HepG2 (cell line): ENCODE data around the gene SGCE. TPM values are rescaled to one million over a fixed set of nuclear protein-coding genes. Genes with fewer than 3 reads are reported as not detected.

Experiments used
- ATF7 ChIP-seq, 2 experiments: fragments of 450-650 bp in 1 of 2; sonication (generic) in 1 of 2; formaldehyde crosslinking in 1 of 2; IDR thresholded peaks; 2 replicates each; pipeline versions ENCODE4 v1.4.0 to v1.6.1; 2016 to 2020; ENCODE audit warnings: antibody characterized with exemption in 1 of 2, mild to moderate bottlenecking in 1 of 2, missing genetic modification reagents in 1 of 2
- CBFB ChIP-seq: sonication (generic); formaldehyde crosslinking; IDR thresholded peaks from 2 replicates; pipeline ENCODE4 v1.4.0; 2020; ENCODE audit warnings: missing genetic modification reagents
- CHD4 ChIP-seq: fragments of 200-600 bp; sonication (generic); IDR thresholded peaks from 2 replicates; pipeline ENCODE4 v1.7.0; 2017; ENCODE audit warnings: mild to moderate bottlenecking, low read length, borderline replicate concordance
- GATA4 ChIP-seq: sonication (generic); IDR thresholded peaks from 2 replicates; pipeline ENCODE4 v1.6.1; 2016; ENCODE audit warnings: antibody characterized with exemption, low read depth, borderline replicate concordance
- IKZF5 ChIP-seq: IDR thresholded peaks from 2 replicates; pipeline ENCODE4 v1.6.1; 2018; ENCODE audit warnings: missing genetic modification reagents, mild to moderate bottlenecking, missing compliant biosample characterization
- JDP2 ChIP-seq: sonication (generic); formaldehyde crosslinking; IDR thresholded peaks from 2 replicates; pipeline ENCODE4 v1.8.1; 2022; ENCODE audit warnings: missing genetic modification reagents, borderline replicate concordance
- KDM6A ChIP-seq: IDR thresholded peaks from 2 replicates; pipeline ENCODE4 v1.6.1; 2016; ENCODE audit warnings: low read depth
- NCOA2 ChIP-seq: sonication (generic); formaldehyde crosslinking; IDR thresholded peaks from 2 replicates; pipeline ENCODE4 v1.8.0; 2022; ENCODE audit warnings: inconsistent platforms
- NCOR1 ChIP-seq: fragments of 200-600 bp; sonication (generic); IDR thresholded peaks from 2 replicates; pipeline ENCODE4 v1.7.0; 2017; ENCODE audit warnings: antibody characterized with exemption, low read length, borderline replicate concordance
- NR3C1 ChIP-seq: sonication (generic); formaldehyde crosslinking; IDR thresholded peaks from 2 replicates; pipeline ENCODE4 v1.4.0; 2020; ENCODE audit warnings: missing genetic modification reagents
- TBP ChIP-seq: sonication (generic); formaldehyde crosslinking; IDR thresholded peaks from 2 replicates; pipeline ENCODE4 v1.5.0; 2020; ENCODE audit warnings: missing genetic modification reagents
- ZFP41 ChIP-seq: sonication (generic); formaldehyde crosslinking; IDR thresholded peaks from 2 replicates; pipeline ENCODE4 v1.4.0; 2020; ENCODE audit warnings: mild to moderate bottlenecking, missing genetic modification reagents, borderline replicate concordance
- ZFP91 ChIP-seq: sonication (generic); formaldehyde crosslinking; IDR thresholded peaks from 2 replicates; pipeline ENCODE4 v1.9.0; 2022; ENCODE audit warnings: missing genetic modification reagents, mild to moderate bottlenecking, borderline replicate concordance
- ZFYVE20 ChIP-seq: sonication (generic); formaldehyde crosslinking; IDR thresholded peaks from 2 replicates; pipeline ENCODE4 v1.8.0; 2023; ENCODE audit warnings: low read depth, mild to moderate bottlenecking, moderate library complexity, missing genetic modification reagents, borderline replicate concordance
- ZNF18 ChIP-seq: sonication (generic); formaldehyde crosslinking; IDR thresholded peaks from 2 replicates; pipeline ENCODE4 v1.8.0; 2022; ENCODE audit warnings: mild to moderate bottlenecking, missing genetic modification reagents; ENCODE audit not compliant: insufficient replicate concordance
- ZNF232 ChIP-seq: sonication (generic); formaldehyde crosslinking; IDR thresholded peaks from 2 replicates; pipeline ENCODE4 v1.4.0; 2020; ENCODE audit warnings: missing genetic modification reagents, borderline replicate concordance
- ZNF24 ChIP-seq: fragments of 450-650 bp; IDR thresholded peaks from 2 replicates; pipeline ENCODE4 v1.6.1; 2017; ENCODE audit warnings: antibody characterized with exemption, mild to moderate bottlenecking
- ZNF263 ChIP-seq: sonication (generic); formaldehyde crosslinking; IDR thresholded peaks from 2 replicates; pipeline ENCODE4 v1.4.0; 2020; ENCODE audit warnings: missing genetic modification reagents
- ZNF280D ChIP-seq: sonication (generic); formaldehyde crosslinking; IDR thresholded peaks from 2 replicates; pipeline ENCODE4 v1.5.1; 2020; ENCODE audit warnings: mild to moderate bottlenecking, missing genetic modification reagents
- ZNF567 ChIP-seq: sonication (generic); formaldehyde crosslinking; IDR thresholded peaks from 2 replicates; pipeline ENCODE4 v1.8.1; 2023; ENCODE audit warnings: mild to moderate bottlenecking, missing genetic modification reagents, borderline replicate concordance
- polyA plus RNA-seq, 8 experiments: library from polyadenylated mRNA; depleted of rRNA in 3 of 8; stranded (reverse) in 7 of 8; unstranded in 1 of 8; fragments of >200 nt; fragmentation: Illumina TruSeq in 4 of 8; extraction: Trizol in 4 of 8; gene quantifications; 2 replicates each; pipeline versions ENCODE4 v1.2.1 to v1.2.3, GENCODE V29; 2011 to 2016; ENCODE audit warnings: low read depth in 4 of 8, missing spikeins in 1 of 8, mixed read lengths in 1 of 8; ENCODE audit not compliant: insufficient read depth in 1 of 8
- total RNA-seq, 5 experiments: library from RNA; depleted of rRNA; stranded (reverse); fragments of >200 nt; fragmentation: Illumina TruSeq; extraction: Trizol; gene quantifications; 2 replicates each; pipeline ENCODE4 v1.2.3, GENCODE V29; 2016; ENCODE audit warnings: low read depth in 1 of 5
- TF ChIP-seq, protein P1 (sequence below): sonication (generic); formaldehyde crosslinking; IDR thresholded peaks from 2 replicates; pipeline ENCODE4 v1.4.0; 2020; ENCODE audit warnings: missing genetic modification reagents

The SGCE gene
- total and polyA plus RNA-seq, 2 of the 13 experiments (the other 11 are each of a cell fraction or from before 2014, with no cell fraction given), result 52.3 to 71.1 TPM

DNA sequence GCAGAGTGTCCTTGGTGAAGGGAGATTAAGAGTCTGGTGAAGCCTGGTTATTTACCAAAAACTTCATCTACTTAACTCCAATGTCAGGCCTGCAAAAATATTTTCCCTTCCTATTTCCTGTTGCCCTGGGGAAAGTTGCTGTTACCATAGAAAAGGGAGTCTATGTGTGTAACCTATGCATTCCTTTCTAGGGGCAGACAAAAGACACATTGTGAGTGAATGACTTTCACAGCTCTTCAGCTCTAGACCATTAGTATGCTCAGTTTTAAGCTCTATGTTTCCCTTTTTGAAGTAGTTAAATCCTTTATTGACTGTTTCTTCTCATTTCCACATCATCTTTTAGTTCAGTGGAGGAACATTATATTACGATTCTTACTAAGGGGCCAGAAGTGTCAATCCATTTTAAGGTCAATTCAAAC, 45.6 kb upstream of the SGCE start (continued):
- no peak for TF ChIP-seq ZFP91 (CRISPR knock-in tag)
- no peak for TF ChIP-seq ZNF232 (CRISPR knock-in tag)
- TF ChIP-seq ATF7 (IDR thresholded peaks at IDR 0.05), result no peak
- no peak; the same call in 1 of the 2 replicates for TF ChIP-seq ATF7 (CRISPR knock-in tag; IDR thresholded peaks at IDR 0.05)
- TF ChIP-seq NCOR1, result no peak; the same call in 1 of the 2 replicates
- TF ChIP-seq GATA4, result peak; percentile 67; the same call in 1 of the 2 replicates
- no peak for TF ChIP-seq ZNF24
- no peak for TF ChIP-seq JDP2 (CRISPR knock-in tag)
- TF ChIP-seq ZNF18 (CRISPR knock-in tag), result no peak
- peak; percentile 65; the same call in 1 of the 2 replicates for TF ChIP-seq KDM6A (CRISPR knock-in tag)
- TF ChIP-seq CHD4, result 0 out of 2 replicates have a peak, but pooled peaks have one; percentile 3
- peak; percentile 95 for TF ChIP-seq NCOA2 (CRISPR knock-in tag)
- 0 out of 2 replicates have a peak, but pooled peaks have one; percentile 55 for TF ChIP-seq ZNF280D (CRISPR knock-in tag)
- no peak for TF ChIP-seq ZNF263 (CRISPR knock-in tag)
- TF ChIP-seq, protein P1, sequence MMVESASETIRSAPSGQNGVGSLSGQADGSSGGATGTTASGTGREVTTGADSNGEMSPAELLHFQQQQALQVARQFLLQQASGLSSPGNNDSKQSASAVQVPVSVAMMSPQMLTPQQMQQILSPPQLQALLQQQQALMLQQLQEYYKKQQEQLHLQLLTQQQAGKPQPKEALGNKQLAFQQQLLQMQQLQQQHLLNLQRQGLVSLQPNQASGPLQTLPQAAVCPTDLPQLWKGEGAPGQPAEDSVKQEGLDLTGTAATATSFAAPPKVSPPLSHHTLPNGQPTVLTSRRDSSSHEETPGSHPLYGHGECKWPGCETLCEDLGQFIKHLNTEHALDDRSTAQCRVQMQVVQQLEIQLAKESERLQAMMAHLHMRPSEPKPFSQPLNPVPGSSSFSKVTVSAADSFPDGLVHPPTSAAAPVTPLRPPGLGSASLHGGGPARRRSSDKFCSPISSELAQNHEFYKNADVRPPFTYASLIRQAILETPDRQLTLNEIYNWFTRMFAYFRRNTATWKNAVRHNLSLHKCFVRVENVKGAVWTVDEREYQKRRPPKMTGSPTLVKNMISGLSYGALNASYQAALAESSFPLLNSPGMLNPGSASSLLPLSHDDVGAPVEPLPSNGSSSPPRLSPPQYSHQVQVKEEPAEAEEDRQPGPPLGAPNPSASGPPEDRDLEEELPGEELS (CRISPR knock-in tag), result peak; percentile 91
- TF ChIP-seq TBP (CRISPR knock-in tag), result no peak
- no peak for TF ChIP-seq CBFB (CRISPR knock-in tag)
- no peak for TF ChIP-seq NR3C1 (CRISPR knock-in tag)
- TF ChIP-seq ZFP41, result no peak
- no peak for TF ChIP-seq ZFYVE20
- no peak for TF ChIP-seq ZNF567
- peak; percentile 63; the same call in 1 of the 2 replicates for TF ChIP-seq IKZF5 (CRISPR knock-in tag)
